ENCODE data around the gene F10. TPM values are rescaled to one million over a fixed set of nuclear protein-coding genes. Genes with fewer than 3 reads are reported as not detected.

F10 gene
- total RNA-seq, 1 donor from 2014 or later = 8.9 TPM

GRCh38 chr13:113149711-113150549 lies 27.3 kb downstream of the F10 start:
- Histone ChIP-seq H3K4me3 (no peak overlapping the region), H3K9me3 (no peaks in the 10 kb centered on the region), H3K27me3 (ENCODE audit: low read depth) (no peaks in the 10 kb centered on the region), H3K4me1 (peaks cover 20% of the 10 kb centered on the region), H3K27ac (no peak overlapping the region), H3K36me3 (no peaks in the 10 kb centered on the region)
- intact Hi-C loops (cut with DNase I) = no loop called here
- DNase-seq (no peak), ATAC-seq (no peak)
- TF ChIP-seq CTCF (IDR thresholded peaks at IDR 0.05) = no peak

GRCh38 chr13:113150550-113151365 lies 28.2 kb downstream of the F10 start:
- Histone ChIP-seq H3K27me3 (ENCODE audit: low read depth) (no peaks in the 10 kb centered on the region), H3K9me3 (no peaks in the 10 kb centered on the region), H3K36me3 (no peaks in the 10 kb centered on the region), H3K4me3 (no peak overlapping the region), H3K27ac (no peak overlapping the region), H3K4me1 (peaks cover 20% of the 10 kb centered on the region)
- intact Hi-C loops (cut with DNase I) = no loop called here
- TF ChIP-seq CTCF (IDR thresholded peaks at IDR 0.05) = no peak
- DNase-seq = no peak
- ATAC-seq = no peak

- DNase-seq (no peak), ATAC-seq (no peak)
- Histone ChIP-seq H3K4me3 (peak overlapping the region; percentile 58), H3K36me3 (no peaks in the 10 kb centered on the region), H3K4me1 (peaks cover 20% of the 10 kb centered on the region), H3K27ac (no peak overlapping the region), H3K9me3 (no peaks in the 10 kb centered on the region), H3K27me3 (ENCODE audit: low read depth) (no peaks in the 10 kb centered on the region)
- no peak for TF ChIP-seq CTCF (IDR thresholded peaks at IDR 0.05)
- intact Hi-C loops (cut with DNase I) = no loop called here
These were observed 29.4 kb downstream of the F10 start for GRCh38 chr13:113151745-113152690.

GRCh38 chr13:113152691-113152983 lies 30.0 kb downstream of the F10 start:
- H3K4me3 ChIP-seq = peak overlapping the region; percentile 58
- no peaks in the 10 kb centered on the region for H3K36me3 ChIP-seq
- H3K9me3 ChIP-seq = no peaks in the 10 kb centered on the region
- ATAC-seq = no peak
- no peak overlapping the region for H3K27ac ChIP-seq
- H3K27me3 ChIP-seq (ENCODE audit: low read depth) = no peaks in the 10 kb centered on the region
- H3K4me1 ChIP-seq = peaks cover 20% of the 10 kb centered on the region
- TF ChIP-seq CTCF (IDR thresholded peaks at IDR 0.05) = no peak
- DNase-seq = no peak
- intact Hi-C loops (cut with DNase I) = no loop called here
